Natural killer cell (primary cell): ENCODE data around the gene MYH15. TPM values are rescaled to one million over a fixed set of nuclear protein-coding genes. Genes with fewer than 3 reads are reported as not detected.

Source experiments
- ATAC-seq, 3 donors: fragments of 150-1000 bp in 2 of 3; fragments of 200-7000 bp in 1 of 3; cut with Tn5 transposase; 1 replicate in 1 of 3; 2 replicates in 2 of 3; pipeline ENCODE4 v1.10.0; 2021; ENCODE audit warnings: mild to moderate bottlenecking in 2 of 3, moderate library complexity in 2 of 3
- DNase-seq, 2 donors: peaks; one replicate each; pipeline versions ENCODE4 v3.0.0 to v3.0.0-alpha.2; 2013 to 2021; ENCODE audit warnings: mixed read lengths in 1 of 2
- H3K27ac ChIP-seq: one replicate; pipeline ENCODE4 v1.5.1; 2013; ENCODE audit warnings: mild to moderate bottlenecking, low read length
- H3K27me3 ChIP-seq: one replicate; pipeline ENCODE4 v1.6.1; 2013; ENCODE audit warnings: low read length; ENCODE audit not compliant: control insufficient read depth, insufficient read depth
- H3K36me3 ChIP-seq: one replicate; pipeline ENCODE4 v1.6.1; 2013; ENCODE audit warnings: low read length; ENCODE audit not compliant: control insufficient read depth, insufficient read depth
- H3K4me1 ChIP-seq: one replicate; pipeline ENCODE4 v1.6.1; 2013; ENCODE audit warnings: low read length; ENCODE audit not compliant: control insufficient read depth, insufficient read depth
- H3K4me3 ChIP-seq: one replicate; pipeline ENCODE4 v1.5.1; 2013; ENCODE audit warnings: low read length
- H3K9me3 ChIP-seq: one replicate; pipeline ENCODE4 v1.6.1; 2013; ENCODE audit warnings: low read length; ENCODE audit not compliant: control insufficient read depth, insufficient read depth
- H3K27ac Mint-ChIP-seq, 2 donors: one replicate each; pipeline ENCODE4 v1.8.0; 2022; ENCODE audit warnings: mild to moderate bottlenecking in 2 of 2, mixed read lengths in 2 of 2, moderate library complexity in 1 of 2
- H3K27me3 Mint-ChIP-seq, 2 donors: one replicate each; pipeline ENCODE4 v1.8.0; 2022; ENCODE audit warnings: low read depth in 2 of 2, mixed read lengths in 2 of 2
- H3K36me3 Mint-ChIP-seq: one replicate; pipeline ENCODE4 v1.8.0; 2022; ENCODE audit warnings: mixed read lengths
- H3K4me1 Mint-ChIP-seq, 2 donors: one replicate each; pipeline ENCODE4 v1.8.0; 2022; ENCODE audit warnings: mixed read lengths in 2 of 2
- H3K4me3 Mint-ChIP-seq: one replicate; pipeline ENCODE4 v1.8.0; 2022; ENCODE audit warnings: mild to moderate bottlenecking, moderate library complexity, mixed read lengths
- H3K9me3 Mint-ChIP-seq, 2 donors: one replicate each; pipeline ENCODE4 v1.8.0; 2022; ENCODE audit warnings: mixed read lengths in 2 of 2
- WGBS: methylation state at CpG from one replicate; pipeline ENCODE4 v1.1.7; 2013; ENCODE audit warnings: missing lambda C conversion rate; ENCODE audit not compliant: insufficient coverage; 5-methylcytosine and 5-hydroxymethylcytosine counted together
- intact Hi-C: fragments of 100-400 bp; cut with micrococcal nuclease; formaldehyde crosslinking; loops from one replicate; pipeline ENCODE4 v1.14.2; 2022
- total RNA-seq, 4 donors: library from RNA; stranded (reverse); fragments of 120-200 nt in 1 of 4; gene quantifications; one replicate each; pipeline versions ENCODE4 v1.2.3 to v1.2.4, GENCODE V29; 2013 to 2022
- TF ChIP-seq, protein P1 (sequence below): fragments of 200-600 bp; IDR thresholded peaks from one replicate; pipeline ENCODE4 v1.8.0; 2022; ENCODE audit warnings: antibody characterized with exemption

Gene MYH15
- total RNA-seq, 3 donors from 2014 or later (not counting 1 experiment from before 2014, with no cell fraction given) = 0.05 TPM; not detected in 2

GRCh38 chr3:108391917-108392593 lies 118.3 kb downstream of the MYH15 start:
- Histone ChIP-seq H3K4me1 (peaks cover 23% of the 10 kb centered on the region), H3K4me3 (no peak overlapping the region), H3K36me3 (no peaks in the 10 kb centered on the region), H3K27me3 (no peaks in the 10 kb centered on the region), H3K27ac (no peak overlapping the region), H3K9me3 (no peaks in the 10 kb centered on the region)
- H3K27ac Mint-ChIP-seq = no peak overlapping the region
- intact Hi-C loops = no loop called here
- no peak for DNase-seq
- 100% methylated on average over 1 of the region's 3 CpGs for whole genome bisulfite sequencing
- H3K9me3 Mint-ChIP-seq = no peaks in the 10 kb centered on the region
- no peaks in the 10 kb centered on the region for H3K27me3 Mint-ChIP-seq
- ATAC-seq = no peak
- H3K36me3 Mint-ChIP-seq = no peaks in the 10 kb centered on the region
- H3K4me1 Mint-ChIP-seq = peaks cover 28 to 37% of the 10 kb centered on the region in 2 donors
- H3K4me3 Mint-ChIP-seq = no peak overlapping the region
- TF ChIP-seq, protein P1, sequence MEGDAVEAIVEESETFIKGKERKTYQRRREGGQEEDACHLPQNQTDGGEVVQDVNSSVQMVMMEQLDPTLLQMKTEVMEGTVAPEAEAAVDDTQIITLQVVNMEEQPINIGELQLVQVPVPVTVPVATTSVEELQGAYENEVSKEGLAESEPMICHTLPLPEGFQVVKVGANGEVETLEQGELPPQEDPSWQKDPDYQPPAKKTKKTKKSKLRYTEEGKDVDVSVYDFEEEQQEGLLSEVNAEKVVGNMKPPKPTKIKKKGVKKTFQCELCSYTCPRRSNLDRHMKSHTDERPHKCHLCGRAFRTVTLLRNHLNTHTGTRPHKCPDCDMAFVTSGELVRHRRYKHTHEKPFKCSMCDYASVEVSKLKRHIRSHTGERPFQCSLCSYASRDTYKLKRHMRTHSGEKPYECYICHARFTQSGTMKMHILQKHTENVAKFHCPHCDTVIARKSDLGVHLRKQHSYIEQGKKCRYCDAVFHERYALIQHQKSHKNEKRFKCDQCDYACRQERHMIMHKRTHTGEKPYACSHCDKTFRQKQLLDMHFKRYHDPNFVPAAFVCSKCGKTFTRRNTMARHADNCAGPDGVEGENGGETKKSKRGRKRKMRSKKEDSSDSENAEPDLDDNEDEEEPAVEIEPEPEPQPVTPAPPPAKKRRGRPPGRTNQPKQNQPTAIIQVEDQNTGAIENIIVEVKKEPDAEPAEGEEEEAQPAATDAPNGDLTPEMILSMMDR = no peak

- H3K4me3 Mint-ChIP-seq = no peak overlapping the region
- no peaks in the 10 kb centered on the region for H3K9me3 Mint-ChIP-seq
- 80% methylated on average over 1 of the region's 1 CpG for WGBS
- ATAC-seq (no peak), DNase-seq (no peak)
- no peak overlapping the region for H3K27ac Mint-ChIP-seq
- no peaks in the 10 kb centered on the region for H3K36me3 Mint-ChIP-seq
- H3K27me3 ChIP-seq = no peaks in the 10 kb centered on the region
- no peaks in the 10 kb centered on the region for H3K36me3 ChIP-seq
- TF ChIP-seq, protein P1 = no peak
- no peaks in the 10 kb centered on the region for H3K27me3 Mint-ChIP-seq
- no peak overlapping the region for H3K27ac ChIP-seq
- H3K4me1 ChIP-seq = peaks cover 15% of the 10 kb centered on the region
- intact Hi-C loops = no loop called here
- no peak overlapping the region for H3K4me3 ChIP-seq
- no peaks in the 10 kb centered on the region for H3K9me3 ChIP-seq
- H3K4me1 Mint-ChIP-seq = peaks cover 22 to 35% of the 10 kb centered on the region in 2 donors
Measured at GRCh38 chr3:108389372-108389771, 121.0 kb downstream of the MYH15 start.

GRCh38 chr3:108388136-108389132 lies 122.0 kb downstream of the MYH15 start:
- Mint-ChIP-seq H3K27ac (peak overlapping the region in 1 of 2 donors; percentile 25), H3K36me3 (no peaks in the 10 kb centered on the region), H3K4me3 (no peak overlapping the region), H3K27me3 (no peaks in the 10 kb centered on the region), H3K9me3 (no peaks in the 10 kb centered on the region), H3K4me1 (peaks cover 18 to 26% of the 10 kb centered on the region in 2 donors)
- Histone ChIP-seq H3K4me3 (no peak overlapping the region), H3K9me3 (no peaks in the 10 kb centered on the region), H3K4me1 (peaks cover 7% of the 10 kb centered on the region), H3K36me3 (no peaks in the 10 kb centered on the region), H3K27ac (no peak overlapping the region), H3K27me3 (no peaks in the 10 kb centered on the region)
- intact Hi-C loops = no loop called here
- WGBS = 61% methylated on average over 12 of the region's 12 CpGs
- ATAC-seq (peak; percentile 34 to 61 (median 48)), DNase-seq (no peak)
- TF ChIP-seq, protein P1 = no peak
